ENCODE measurements around the gene LAS1L. TPM values are rescaled to one million over a fixed set of nuclear protein-coding genes. Genes with fewer than 3 reads are reported as not detected.
"Not testable (repeated sequence)": the region's sequence is repeated elsewhere in the genome, so short reads cannot be mapped to it uniquely, and the experiment has no call there.

LAS1L gene
- total RNA-seq, 1 donor from 2014 or later: 17.9 TPM

GRCh38 chrX:65493431-65493830 lies 41.2 kb downstream of the LAS1L start:
- Histone ChIP-seq H3K27ac (no peak overlapping the region), H3K27me3 (no peaks in the 10 kb centered on the region), H3K9me3 (no peaks in the 10 kb centered on the region), H3K36me3 (no peaks in the 10 kb centered on the region), H3K4me1 (no peaks in the 10 kb centered on the region), H3K4me3 (no peak overlapping the region)
- DNase-seq (ENCODE audit: extremely low spot score in 2 of 2): no peak
- intact Hi-C loops (cut with DNase I): no loop called here
- TF ChIP-seq CTCF (IDR thresholded peaks at IDR 0.05) (no peak), POLR2AphosphoS5 (IDR thresholded peaks at IDR 0.05; ENCODE audit: insufficient read depth in 1 of 2, low read depth in 1 of 2) (no peak), POLR2A (IDR thresholded peaks at IDR 0.05) (no peak)

GRCh38 chrX:65491620-65492019 lies 43.0 kb downstream of the LAS1L start:
- Histone ChIP-seq H3K27ac (no peak overlapping the region), H3K9me3 (no peaks in the 10 kb centered on the region), H3K4me1 (no peaks in the 10 kb centered on the region), H3K27me3 (no peaks in the 10 kb centered on the region), H3K36me3 (no peaks in the 10 kb centered on the region), H3K4me3 (no peak overlapping the region)
- DNase-seq (ENCODE audit: extremely low spot score in 2 of 2): no peak
- no peak for TF ChIP-seq POLR2AphosphoS5 (IDR thresholded peaks at IDR 0.05; ENCODE audit: insufficient read depth in 1 of 2, low read depth in 1 of 2)
- TF ChIP-seq CTCF (IDR thresholded peaks at IDR 0.05): no peak
- TF ChIP-seq POLR2A (IDR thresholded peaks at IDR 0.05): no peak
- intact Hi-C loops (cut with DNase I): no loop called here

- H3K4me1 ChIP-seq: no peaks in the 10 kb centered on the region
- DNase-seq (ENCODE audit: extremely low spot score in 2 of 2): no peak
- no peak for TF ChIP-seq POLR2A (IDR thresholded peaks at IDR 0.05)
- TF ChIP-seq POLR2AphosphoS5 (IDR thresholded peaks at IDR 0.05; ENCODE audit: insufficient read depth in 1 of 2, low read depth in 1 of 2): no peak
- TF ChIP-seq CTCF (IDR thresholded peaks at IDR 0.05): no peak
- no peak overlapping the region for H3K4me3 ChIP-seq
- intact Hi-C loops (cut with DNase I): no loop called here
- no peaks in the 10 kb centered on the region for H3K36me3 ChIP-seq
- no peaks in the 10 kb centered on the region for H3K9me3 ChIP-seq
- H3K27ac ChIP-seq: no peak overlapping the region
- H3K27me3 ChIP-seq: no peaks in the 10 kb centered on the region
Measured at GRCh38 chrX:65488495-65488894, 46.1 kb downstream of the LAS1L start.

DNA sequence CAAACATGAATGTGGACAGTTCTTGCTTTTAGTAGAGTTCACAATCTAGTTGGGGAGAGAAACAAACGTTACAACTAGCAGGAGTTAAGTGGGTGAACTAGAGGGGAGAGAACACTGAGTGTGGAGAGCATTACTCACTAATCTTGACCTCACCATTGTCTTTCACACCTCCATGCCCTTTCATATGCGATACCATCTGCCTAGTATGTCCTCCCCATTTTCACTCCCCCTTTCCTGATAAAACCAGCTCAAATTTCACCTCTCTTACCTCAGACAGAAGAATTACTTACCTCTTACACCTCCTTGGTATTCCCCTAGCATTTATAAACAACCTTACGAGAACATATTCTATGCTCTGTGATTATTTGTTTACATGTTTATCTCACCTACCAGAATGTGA lies 53.6 kb downstream of the LAS1L start:
- H3K27me3 ChIP-seq: no peaks in the 10 kb centered on the region
- H3K36me3 ChIP-seq: no peaks in the 10 kb centered on the region
- no peak overlapping the region for H3K4me3 ChIP-seq
- TF ChIP-seq CTCF (IDR thresholded peaks at IDR 0.05) (no peak), POLR2A (IDR thresholded peaks at IDR 0.05) (no peak), POLR2AphosphoS5 (IDR thresholded peaks at IDR 0.05; ENCODE audit: insufficient read depth in 1 of 2, low read depth in 1 of 2) (no peak)
- H3K9me3 ChIP-seq: no peaks in the 10 kb centered on the region
- H3K4me1 ChIP-seq: no peaks in the 10 kb centered on the region
- intact Hi-C loops (cut with DNase I): no loop called here
- DNase-seq (ENCODE audit: extremely low spot score in 2 of 2): no peak
- no peak overlapping the region for H3K27ac ChIP-seq

- H3K36me3 ChIP-seq; H3K27ac ChIP-seq; DNase-seq (ENCODE audit: extremely low spot score in 2 of 2); H3K9me3 ChIP-seq; intact Hi-C loops (cut with DNase I); H3K4me3 ChIP-seq; H3K27me3 ChIP-seq; H3K4me1 ChIP-seq: not testable (repeated sequence)
Measured at GRCh38 chrX:65479102-65479501, 55.5 kb downstream of the LAS1L start.

- Histone ChIP-seq H3K27ac (no peak overlapping the region), H3K4me1 (no peaks in the 10 kb centered on the region), H3K9me3 (no peaks in the 10 kb centered on the region), H3K4me3 (no peak overlapping the region), H3K27me3 (no peaks in the 10 kb centered on the region), H3K36me3 (no peaks in the 10 kb centered on the region)
- DNase-seq (ENCODE audit: extremely low spot score in 2 of 2): no peak
- no peak for TF ChIP-seq POLR2A (IDR thresholded peaks at IDR 0.05)
- TF ChIP-seq POLR2AphosphoS5 (IDR thresholded peaks at IDR 0.05; ENCODE audit: insufficient read depth in 1 of 2, low read depth in 1 of 2): no peak
- TF ChIP-seq CTCF (IDR thresholded peaks at IDR 0.05): no peak
- intact Hi-C loops (cut with DNase I): no loop called here
Measured at GRCh38 chrX:65476564-65476963, 58.0 kb downstream of the LAS1L start.

All from vagina (tissue), 2 donors.